HG03103 (cell line): Measurements from ENCODE around the gene INTS2.
"Not testable (repeated sequence)": the region's sequence is repeated elsewhere in the genome, so short reads cannot be mapped to it uniquely, and the experiment has no call there.

ENCODE experiments used
- ATAC-seq: cut with Tn5 transposase; IDR thresholded peaks from one replicate; pipeline ENCODE4 v1.9.1; 2021; ENCODE audit warnings: low read depth; ENCODE audit not compliant: unreplicated experiment

INTS2 gene

GRCh38 chr17:61897548-61898180 lies 30.1 kb downstream of the INTS2 start:
- no peak for ATAC-seq

- no peak for ATAC-seq
These were observed 32.4 kb downstream of the INTS2 start for GRCh38 chr17:61895391-61895790.

- not testable (repeated sequence) for ATAC-seq
These were observed 33.5 kb downstream of the INTS2 start for GRCh38 chr17:61894310-61894709.

GRCh38 chr17:61887733-61888132 lies 40.0 kb downstream of the INTS2 start:
- not testable (repeated sequence) for ATAC-seq

GRCh38 chr17:61885865-61886264 lies 41.9 kb downstream of the INTS2 start:
- ATAC-seq: not testable (repeated sequence)

GRCh38 chr17:61884864-61885263 lies 42.9 kb downstream of the INTS2 start:
- no peak for ATAC-seq

- no peak for ATAC-seq
These were observed 47.1 kb downstream of the INTS2 start for GRCh38 chr17:61880589-61881102.

GRCh38 chr17:61878984-61879612 lies 48.7 kb downstream of the INTS2 start:
- ATAC-seq: no peak

GRCh38 chr17:61878520-61878919 lies 49.3 kb downstream of the INTS2 start:
- no peak for ATAC-seq

- ATAC-seq: no peak
These were observed 49.9 kb downstream of the INTS2 start for GRCh38 chr17:61877837-61878236.

- no peak for ATAC-seq
These were observed 52.0 kb downstream of the INTS2 start for GRCh38 chr17:61875804-61876203.

GRCh38 chr17:61875285-61875684 lies 52.5 kb downstream of the INTS2 start:
- no peak for ATAC-seq

- ATAC-seq: no peak
These were observed 53.7 kb downstream of the INTS2 start for GRCh38 chr17:61874075-61874474.

GRCh38 chr17:61872099-61872498 lies 55.7 kb downstream of the INTS2 start:
- ATAC-seq: no peak

GRCh38 chr17:61869138-61869537 lies 58.6 kb downstream of the INTS2 start:
- ATAC-seq: no peak

GRCh38 chr17:61868074-61868473 lies 59.7 kb downstream of the INTS2 start:
- ATAC-seq: no peak

GRCh38 chr17:61867033-61867432 lies 60.7 kb downstream of the INTS2 start:
- ATAC-seq: no peak

GRCh38 chr17:61863801-61864126 lies 64.0 kb downstream of the INTS2 start:
- peak; percentile 19 for ATAC-seq

GRCh38 chr17:61862975-61863800 lies 64.6 kb downstream of the INTS2 start, which contains the start of gene BRIP1:
BRIP1 (minus strand) TSS chr17:61863528; CDS start chr17:61861539, 1,989 bp downstream.
- peak; percentile 93 for ATAC-seq

GRCh38 chr17:61862105-61862574 lies 65.6 kb downstream of the INTS2 start:
- no peak for ATAC-seq

GRCh38 chr17:61860397-61860796 lies 67.4 kb downstream of the INTS2 start:
- ATAC-seq: not testable (repeated sequence)
